ENCODE measurements around the gene SLC5A5. TPM values are rescaled to one million over a fixed set of nuclear protein-coding genes. Genes with fewer than 3 reads are reported as not detected.
"Not testable (repeated sequence)": the region's sequence is repeated elsewhere in the genome, so short reads cannot be mapped to it uniquely, and the experiment has no call there.

The SLC5A5 gene
- total and polyA plus RNA-seq, 8 donors = 0.02 to 0.16 TPM; not detected in 6

DNA sequence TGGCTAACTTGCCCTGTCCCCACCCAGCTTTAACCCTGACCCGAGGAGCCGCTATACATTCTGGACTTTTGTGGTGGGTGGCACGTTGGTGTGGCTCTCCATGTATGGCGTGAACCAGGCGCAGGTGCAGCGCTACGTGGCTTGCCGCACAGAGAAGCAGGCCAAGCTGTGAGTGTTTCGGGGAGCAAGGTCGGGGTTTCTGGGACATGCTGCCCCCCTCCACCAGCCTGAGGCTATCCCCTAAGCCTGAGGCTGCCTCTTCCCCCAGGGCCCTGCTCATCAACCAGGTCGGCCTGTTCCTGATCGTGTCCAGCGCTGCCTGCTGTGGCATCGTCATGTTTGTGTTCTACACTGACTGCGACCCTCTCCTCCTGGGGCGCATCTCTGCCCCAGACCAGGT lies 6.0 kb downstream of the SLC5A5 start:
- H3K9me3 ChIP-seq = no peaks in the 10 kb centered on the region
- H3K27me3 ChIP-seq = peaks cover 0 to 13% (median 3%) of the 10 kb centered on the region in 4 donors
- H3K36me3 ChIP-seq = no peaks in the 10 kb centered on the region
- no peak for DNase-seq
- no peak overlapping the region for H3K27ac ChIP-seq
- TF ChIP-seq, protein P1, sequence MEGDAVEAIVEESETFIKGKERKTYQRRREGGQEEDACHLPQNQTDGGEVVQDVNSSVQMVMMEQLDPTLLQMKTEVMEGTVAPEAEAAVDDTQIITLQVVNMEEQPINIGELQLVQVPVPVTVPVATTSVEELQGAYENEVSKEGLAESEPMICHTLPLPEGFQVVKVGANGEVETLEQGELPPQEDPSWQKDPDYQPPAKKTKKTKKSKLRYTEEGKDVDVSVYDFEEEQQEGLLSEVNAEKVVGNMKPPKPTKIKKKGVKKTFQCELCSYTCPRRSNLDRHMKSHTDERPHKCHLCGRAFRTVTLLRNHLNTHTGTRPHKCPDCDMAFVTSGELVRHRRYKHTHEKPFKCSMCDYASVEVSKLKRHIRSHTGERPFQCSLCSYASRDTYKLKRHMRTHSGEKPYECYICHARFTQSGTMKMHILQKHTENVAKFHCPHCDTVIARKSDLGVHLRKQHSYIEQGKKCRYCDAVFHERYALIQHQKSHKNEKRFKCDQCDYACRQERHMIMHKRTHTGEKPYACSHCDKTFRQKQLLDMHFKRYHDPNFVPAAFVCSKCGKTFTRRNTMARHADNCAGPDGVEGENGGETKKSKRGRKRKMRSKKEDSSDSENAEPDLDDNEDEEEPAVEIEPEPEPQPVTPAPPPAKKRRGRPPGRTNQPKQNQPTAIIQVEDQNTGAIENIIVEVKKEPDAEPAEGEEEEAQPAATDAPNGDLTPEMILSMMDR (IDR thresholded peaks at IDR 0.05) = no peak
- intact Hi-C loops (cut with DNase I) = loop anchor here in 1 of 3 donors (10.0 kb wide), 1 partner anchor 47 kb away; no protein-coding TSS in a partner anchor
- no peak overlapping the region for H3K4me3 ChIP-seq
- FAIRE-seq = no peak
- no peak for ATAC-seq
- peaks cover 0 to 5% (median 0%) of the 10 kb centered on the region in 3 donors for H3K4me1 ChIP-seq
- 69 to 82% methylated on average over 16 of the region's 16 CpGs for WGBS, 2 donors

DNA sequence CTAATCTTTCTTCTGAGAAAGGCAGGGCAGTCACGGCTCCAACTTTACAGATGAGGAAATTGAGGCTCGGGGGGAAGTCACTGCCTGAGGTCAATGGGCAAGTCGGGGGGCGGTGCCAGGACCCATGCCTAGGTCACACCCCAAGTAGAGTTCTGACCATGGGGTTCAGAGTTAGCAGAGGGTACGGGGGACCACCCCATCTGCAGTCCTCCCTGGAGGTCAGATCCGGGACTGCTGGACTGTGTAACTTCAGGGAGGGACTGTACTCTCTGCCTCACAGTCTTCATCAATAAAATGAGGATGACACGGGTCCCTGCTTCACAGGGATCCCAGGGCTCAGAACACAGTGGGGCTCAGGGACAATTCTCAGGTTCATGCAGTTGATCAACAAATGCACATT lies 7.7 kb downstream of the SLC5A5 start:
- DNase-seq (no peak), ATAC-seq (no peak), FAIRE-seq (no peak)
- Histone ChIP-seq H3K27ac (no peak overlapping the region), H3K4me3 (no peak overlapping the region), H3K36me3 (no peaks in the 10 kb centered on the region), H3K9me3 (no peaks in the 10 kb centered on the region), H3K27me3 (no peaks in the 10 kb centered on the region), H3K4me1 (no peaks in the 10 kb centered on the region)
- intact Hi-C loops (cut with DNase I) = loop anchor here in 1 of 3 donors (10.0 kb wide), 1 partner anchor 45 kb away; no protein-coding TSS in a partner anchor
- 64% methylated on average over 7 of the region's 7 CpGs for WGBS, 2 donors
- TF ChIP-seq, protein P1 (IDR thresholded peaks at IDR 0.05) = no peak

DNA sequence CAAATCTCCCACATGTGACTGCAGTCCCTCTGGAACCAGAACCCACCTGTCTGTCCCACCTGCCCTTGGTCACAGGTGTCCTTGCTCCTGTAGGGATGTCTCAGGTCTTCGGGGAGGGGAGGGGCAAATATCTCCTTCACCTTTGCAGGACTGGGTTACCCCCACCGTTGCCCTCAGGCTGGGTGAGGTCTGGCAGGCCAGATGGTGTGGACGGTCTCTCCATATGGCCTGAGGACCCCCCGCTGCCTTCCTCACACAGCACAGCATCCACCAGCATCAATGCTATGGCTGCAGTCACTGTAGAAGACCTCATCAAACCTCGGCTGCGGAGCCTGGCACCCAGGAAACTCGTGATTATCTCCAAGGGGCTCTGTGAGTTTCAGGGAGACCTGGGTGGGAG lies 10.0 kb downstream of the SLC5A5 start:
- Histone ChIP-seq H3K9me3 (no peaks in the 10 kb centered on the region), H3K4me3 (no peak overlapping the region), H3K27ac (no peak overlapping the region), H3K4me1 (no peaks in the 10 kb centered on the region), H3K27me3 (no peaks in the 10 kb centered on the region), H3K36me3 (no peaks in the 10 kb centered on the region)
- intact Hi-C loops (cut with DNase I) = no loop called here
- TF ChIP-seq, protein P1 (IDR thresholded peaks at IDR 0.05) = no peak
- ATAC-seq = no peak
- 55 to 58% methylated on average over 7 of the region's 7 CpGs for WGBS, 2 donors
- no peak for FAIRE-seq
- DNase-seq = no peak

DNA sequence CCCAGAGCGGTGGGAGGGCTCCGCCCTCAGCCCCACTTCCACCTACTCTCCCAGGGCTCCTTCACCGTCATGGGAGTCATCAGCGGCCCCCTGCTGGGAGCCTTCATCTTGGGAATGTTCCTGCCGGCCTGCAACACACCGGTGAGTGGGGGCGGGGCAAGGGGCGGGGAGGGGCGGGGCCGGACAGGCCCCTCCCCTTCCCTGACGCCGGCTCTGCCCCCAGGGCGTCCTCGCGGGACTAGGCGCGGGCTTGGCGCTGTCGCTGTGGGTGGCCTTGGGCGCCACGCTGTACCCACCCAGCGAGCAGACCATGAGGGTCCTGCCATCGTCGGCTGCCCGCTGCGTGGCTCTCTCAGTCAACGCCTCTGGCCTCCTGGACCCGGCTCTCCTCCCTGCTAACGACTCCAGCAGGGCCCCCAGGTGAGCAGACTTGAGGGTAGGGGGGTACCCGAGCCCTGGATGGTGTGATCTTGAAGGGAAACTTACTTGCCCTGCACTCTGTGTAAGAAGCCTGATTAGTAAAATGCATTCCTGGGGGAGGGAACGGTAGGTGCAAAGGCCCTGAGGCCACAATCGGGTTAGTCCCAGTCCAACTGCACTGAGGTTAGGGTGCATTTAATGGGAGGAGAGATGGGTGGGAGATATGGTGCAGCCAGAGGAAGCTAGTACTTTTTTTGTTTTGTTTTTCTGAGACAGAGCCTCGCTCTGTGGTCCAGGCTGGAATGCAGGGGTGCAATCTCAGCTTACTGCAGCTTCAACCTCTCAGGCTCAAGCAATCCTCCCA lies 12.1 kb downstream of the SLC5A5 start:
- no peak for FAIRE-seq
- TF ChIP-seq, protein P1 (IDR thresholded peaks at IDR 0.05) = no peak
- H3K4me1 ChIP-seq = no peaks in the 10 kb centered on the region
- H3K27me3 ChIP-seq = no peaks in the 10 kb centered on the region
- no peaks in the 10 kb centered on the region for H3K9me3 ChIP-seq
- no peak overlapping the region for H3K27ac ChIP-seq
- 56 to 61% methylated on average over 31 to 33 of the region's 33 CpGs for WGBS, 2 donors
- ATAC-seq = no peak
- intact Hi-C loops (cut with DNase I) = no loop called here
- H3K4me3 ChIP-seq = no peak overlapping the region
- no peak for DNase-seq
- no peaks in the 10 kb centered on the region for H3K36me3 ChIP-seq

DNA sequence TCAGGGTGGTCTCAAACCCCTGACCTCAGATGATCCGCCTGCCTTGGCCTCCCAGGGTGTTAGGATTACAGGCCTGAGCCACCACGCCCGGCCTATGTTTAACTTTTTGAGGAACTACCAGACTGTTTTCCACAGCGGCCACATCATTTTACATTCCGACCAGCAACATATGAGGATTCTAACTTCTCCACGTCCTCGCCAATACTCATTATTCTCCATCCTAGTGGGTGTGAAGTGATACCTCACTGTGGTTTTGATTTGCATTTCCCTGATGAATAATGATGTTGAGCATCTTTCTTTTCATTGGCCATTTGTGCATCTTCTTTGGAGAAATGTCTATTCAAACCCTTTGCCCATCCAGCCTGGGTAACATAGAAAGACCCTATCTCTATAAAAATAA lies 14.8 kb downstream of the SLC5A5 start:
- intact Hi-C loops (cut with DNase I) = no loop called here
- DNase-seq (no peak), ATAC-seq (no peak), FAIRE-seq (no peak)
- Histone ChIP-seq H3K27me3 (no peaks in the 10 kb centered on the region), H3K4me3 (no peak overlapping the region), H3K4me1 (no peaks in the 10 kb centered on the region), H3K9me3 (no peaks in the 10 kb centered on the region), H3K27ac (no peak overlapping the region), H3K36me3 (no peaks in the 10 kb centered on the region)
- WGBS, 2 donors = 54 to 61% methylated on average over 7 of the region's 7 CpGs
- TF ChIP-seq, protein P1 (IDR thresholded peaks at IDR 0.05) = no peak

DNA sequence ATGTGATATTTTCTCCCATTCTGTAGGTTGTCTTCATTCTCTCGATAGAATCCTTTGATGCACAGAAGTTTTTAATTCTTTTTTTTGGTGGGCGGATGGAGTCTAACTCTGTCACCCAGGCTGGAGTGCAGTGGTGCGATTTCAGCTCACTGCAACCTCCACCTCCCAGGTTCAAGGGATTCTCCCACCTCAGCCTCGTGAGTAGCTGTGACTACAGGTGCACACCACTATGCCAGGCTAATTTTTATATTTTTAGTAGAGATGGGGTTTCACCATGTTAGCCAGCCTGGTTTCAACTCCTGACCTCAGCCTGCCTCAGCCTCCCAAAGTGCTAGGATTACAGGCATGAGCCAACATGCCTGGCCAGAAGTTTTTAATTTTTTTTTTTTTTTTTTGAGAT lies 15.5 kb downstream of the SLC5A5 start:
- H3K27me3 ChIP-seq; H3K4me1 ChIP-seq; H3K9me3 ChIP-seq; H3K36me3 ChIP-seq; ATAC-seq; DNase-seq; intact Hi-C loops (cut with DNase I); H3K4me3 ChIP-seq; FAIRE-seq; H3K27ac ChIP-seq: not testable (repeated sequence)
- WGBS, 2 donors = 50 to 64% methylated on average over 4 of the region's 4 CpGs

Data from pancreas (tissue), 10 donors.